Kidney glomerular epithelial cell (primary cell): Measurements from ENCODE around the gene PHF14.

ENCODE experiments used
- DNase-seq: peaks from one replicate; lab custom pipeline; 2025; lab: John Stamatoyannopoulos, UW

Gene PHF14

GRCh38 chr7:11104578-11104977, 130.9 kb downstream of the PHF14 start:
- DNase-seq: no peak

DNA sequence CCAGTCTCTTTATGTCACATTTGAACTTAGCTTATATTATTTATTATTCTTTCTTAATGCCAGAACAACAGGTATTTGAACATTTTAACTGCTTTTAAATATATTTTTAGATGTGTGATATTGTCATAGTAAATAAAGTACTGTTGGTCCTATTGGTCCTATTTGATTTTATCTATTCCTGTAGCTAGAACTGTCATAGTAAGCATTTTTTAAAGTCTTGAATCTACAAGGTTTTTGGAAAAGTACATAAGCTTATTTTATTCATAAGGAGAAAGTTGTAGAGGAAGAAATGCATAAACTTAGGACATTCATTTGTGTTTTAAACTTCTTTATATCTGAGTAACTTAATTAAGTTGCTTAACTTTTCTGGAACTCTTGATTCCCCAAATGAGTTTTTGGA, 136.0 kb downstream of the PHF14 start:
- no peak for DNase-seq

DNA sequence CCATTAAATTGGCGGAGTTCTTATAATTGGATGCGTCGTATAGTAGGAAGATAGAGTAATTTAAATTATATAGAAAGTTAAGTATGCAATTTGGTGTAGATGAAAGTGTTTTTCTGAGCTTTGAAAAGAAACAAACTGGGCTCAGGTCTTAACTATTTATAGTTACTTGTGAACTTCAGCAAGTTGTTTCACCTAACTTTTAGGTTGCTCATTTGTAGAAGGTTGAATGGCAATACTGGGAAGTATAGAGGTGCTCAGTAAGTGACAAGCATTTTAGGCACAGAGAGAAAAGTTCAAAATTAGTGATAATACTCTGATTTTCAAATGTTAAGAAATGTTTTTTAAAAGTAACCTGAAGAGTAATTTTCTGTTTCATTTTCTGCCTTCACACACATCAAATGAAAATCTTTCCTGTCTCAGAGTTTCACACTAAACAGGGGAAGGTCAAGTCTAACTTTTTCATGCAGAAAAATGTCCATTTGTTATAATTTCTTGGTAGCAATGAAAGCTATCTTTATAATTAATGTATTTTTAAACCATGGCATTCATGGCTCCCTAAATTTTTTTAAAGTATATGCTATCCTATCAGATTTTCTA, 146.5 kb downstream of the PHF14 start:
- DNase-seq: no peak

DNA sequence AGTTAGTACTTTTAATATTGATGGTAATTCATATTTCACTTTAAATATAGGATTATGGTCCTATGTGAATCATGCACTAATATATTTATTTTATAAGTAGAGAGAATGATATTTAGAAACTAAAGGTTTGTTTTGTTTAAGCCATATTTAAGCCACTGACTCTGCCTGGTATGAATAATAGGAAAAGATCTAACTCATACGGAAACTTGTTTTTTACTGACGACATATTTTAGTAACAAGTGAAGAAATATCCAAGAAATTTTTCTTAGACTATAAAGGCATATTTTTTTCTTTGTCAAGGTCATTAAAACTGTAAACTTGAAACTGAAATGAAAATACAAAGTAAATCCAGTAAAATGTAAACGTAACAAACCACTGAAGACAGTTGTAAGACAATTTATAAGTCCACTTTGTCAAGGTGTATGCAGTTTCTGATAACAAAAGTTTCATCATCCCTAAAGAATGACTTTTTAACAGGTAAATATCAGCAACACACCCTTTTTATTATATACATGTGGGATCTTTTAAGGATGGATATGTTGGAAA, 147.1 kb downstream of the PHF14 start:
- no peak for DNase-seq

DNA sequence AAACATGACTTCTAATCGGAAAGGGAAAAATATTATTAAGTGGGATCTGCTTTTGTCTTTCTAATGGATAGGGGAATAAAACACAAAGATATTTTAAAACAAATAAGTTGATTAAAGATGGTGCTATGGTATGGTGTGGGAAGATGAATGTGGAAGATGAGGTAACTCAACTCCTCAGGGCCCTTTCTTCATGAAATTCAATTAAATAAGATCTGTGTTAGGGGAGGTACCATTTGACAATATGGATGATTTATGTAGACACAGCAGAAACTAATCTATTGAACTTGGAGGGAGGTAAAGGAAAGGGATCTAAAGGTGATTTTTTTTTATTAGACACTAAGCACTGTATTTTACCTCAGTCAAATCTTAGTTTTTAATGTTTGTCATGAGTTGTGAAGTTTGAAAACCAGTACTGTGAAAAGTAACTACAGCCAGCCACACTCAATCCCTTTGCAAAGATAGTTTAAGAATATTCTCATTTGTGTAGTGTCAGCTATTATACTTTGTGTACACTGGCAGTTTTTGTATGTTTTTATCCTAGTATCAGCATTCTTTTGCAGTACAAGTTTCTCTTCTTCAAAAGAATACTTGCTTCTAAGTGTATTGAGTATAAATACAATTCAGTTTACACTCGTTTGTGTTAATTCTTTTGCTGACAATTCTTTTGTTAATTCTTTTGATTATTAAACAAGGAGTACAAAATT, 151.3 kb downstream of the PHF14 start:
- DNase-seq: no peak

GRCh38 chr7:11127114-11127785, 153.6 kb downstream of the PHF14 start:
- no peak for DNase-seq

- DNase-seq: no peak
These were observed 154.3 kb downstream of the PHF14 start for GRCh38 chr7:11127988-11128387.

DNA sequence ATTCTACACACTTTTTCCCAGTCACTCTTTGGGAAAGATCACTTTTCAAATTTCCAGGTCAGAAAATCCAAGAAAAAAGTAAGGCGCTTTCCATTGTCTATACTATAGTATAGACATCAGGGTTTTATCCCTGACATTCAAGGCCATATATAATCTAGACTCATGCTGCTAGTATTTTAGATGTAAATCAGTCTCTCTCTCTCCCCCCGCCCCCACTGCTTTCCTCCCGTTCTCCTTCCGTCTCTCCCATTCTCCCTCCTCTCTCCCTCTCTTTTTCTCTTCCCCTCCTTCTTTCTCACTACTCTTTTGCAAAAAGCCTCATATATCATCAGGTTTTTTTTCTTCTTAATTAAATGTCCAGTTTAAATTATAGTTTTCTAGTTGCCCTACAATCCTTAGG, 154.8 kb downstream of the PHF14 start:
- DNase-seq: no peak

DNA sequence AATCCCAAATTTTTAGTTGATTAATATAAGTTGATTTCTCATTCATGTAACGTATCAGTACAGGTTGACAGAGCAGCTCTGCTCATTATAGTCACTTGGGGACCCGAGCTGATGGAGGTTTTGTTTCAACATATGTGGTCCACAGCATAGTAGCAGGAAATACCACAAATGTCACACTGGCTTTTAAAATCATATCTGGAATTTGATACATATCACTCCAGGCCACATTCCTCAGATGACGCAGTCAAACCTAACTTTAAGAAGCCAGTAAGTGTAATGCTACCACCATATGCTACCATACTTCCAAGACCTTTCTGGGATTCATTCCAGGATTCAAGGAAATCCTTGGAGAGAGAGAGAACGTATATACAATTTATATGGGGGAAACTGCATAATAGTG, 156.3 kb downstream of the PHF14 start:
- DNase-seq: no peak

GRCh38 chr7:11130601-11131000, 156.9 kb downstream of the PHF14 start:
- DNase-seq: no peak

GRCh38 chr7:11133436-11133959, 159.8 kb downstream of the PHF14 start:
- DNase-seq: no peak

DNA sequence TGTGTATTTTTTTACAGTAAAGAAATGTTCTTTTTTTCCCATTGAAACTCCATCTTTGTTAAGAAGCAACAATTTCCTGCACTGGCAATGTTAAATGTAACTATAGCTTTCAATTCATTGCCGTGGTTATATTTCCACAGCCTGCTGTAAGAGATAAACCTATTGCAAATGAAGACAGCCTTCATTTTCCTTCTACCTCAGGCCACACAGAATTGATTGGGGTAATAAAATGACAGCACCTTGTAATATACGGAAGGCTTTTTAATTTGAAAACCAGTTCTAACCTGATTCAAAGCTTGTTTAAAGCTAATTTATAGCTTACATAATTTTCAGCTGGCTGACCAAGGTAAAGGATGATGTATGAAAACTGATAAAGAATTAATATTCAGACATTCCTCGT, 161.9 kb downstream of the PHF14 start:
- DNase-seq: no peak

DNA sequence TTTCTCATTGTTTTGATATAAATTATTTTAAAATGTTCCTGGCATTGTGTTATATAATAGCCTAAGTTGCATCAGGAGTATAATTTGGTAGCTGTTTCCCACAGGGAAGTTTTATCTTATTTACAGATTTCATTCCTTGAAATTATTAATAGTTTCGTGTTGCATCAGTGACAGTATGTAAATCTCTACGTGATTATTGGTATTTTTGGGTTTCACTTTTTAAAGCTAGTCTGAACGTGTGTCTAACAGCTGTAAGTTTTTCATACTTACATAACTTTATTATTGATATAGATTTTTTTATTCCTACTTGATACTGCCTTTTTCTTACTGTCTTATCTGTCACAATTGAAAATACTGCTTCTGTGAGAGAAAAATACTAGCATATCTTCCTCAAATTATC, 167.9 kb downstream of the PHF14 start:
- DNase-seq: no peak

DNA sequence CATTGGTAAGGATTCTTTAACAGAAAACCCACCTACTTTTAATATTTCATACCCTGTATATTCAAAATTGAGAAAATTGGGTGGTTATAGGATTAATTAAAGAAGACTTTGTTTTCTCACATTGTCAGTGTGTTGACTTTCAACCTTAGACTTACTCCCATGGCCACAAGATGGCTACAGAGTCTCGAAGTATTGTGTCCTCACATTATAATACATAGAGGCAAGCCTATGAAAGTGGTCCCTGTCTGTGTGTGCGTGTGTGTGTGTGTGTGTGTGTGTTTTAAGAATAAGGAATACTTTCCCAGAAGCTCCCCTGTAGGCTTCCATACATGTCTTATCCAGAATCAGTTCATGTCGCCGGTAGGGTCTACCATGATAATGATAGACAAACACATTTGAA, 180.0 kb downstream of the PHF14 start:
- DNase-seq: no peak

DNA sequence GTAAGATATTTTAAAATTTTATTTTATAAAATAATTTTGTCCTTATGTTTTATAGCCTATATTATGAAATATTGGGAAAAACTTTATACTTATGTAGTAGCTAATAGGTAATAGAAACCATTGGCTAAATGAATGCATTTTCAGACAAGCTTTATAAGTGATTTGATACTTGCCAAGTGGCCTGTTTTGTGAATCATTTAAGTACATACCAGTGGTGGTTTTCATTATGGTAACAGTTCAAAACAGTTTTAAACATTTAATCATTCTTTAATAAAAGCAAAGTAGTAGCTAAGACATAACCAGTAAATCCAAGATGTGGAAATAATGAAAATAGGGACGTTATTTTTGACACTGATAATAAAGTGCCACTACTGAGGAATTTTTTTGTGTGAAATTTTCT, 182.2 kb downstream of the PHF14 start:
- DNase-seq: no peak

GRCh38 chr7:11161499-11161898, 187.8 kb downstream of the PHF14 start:
- no peak for DNase-seq

DNA sequence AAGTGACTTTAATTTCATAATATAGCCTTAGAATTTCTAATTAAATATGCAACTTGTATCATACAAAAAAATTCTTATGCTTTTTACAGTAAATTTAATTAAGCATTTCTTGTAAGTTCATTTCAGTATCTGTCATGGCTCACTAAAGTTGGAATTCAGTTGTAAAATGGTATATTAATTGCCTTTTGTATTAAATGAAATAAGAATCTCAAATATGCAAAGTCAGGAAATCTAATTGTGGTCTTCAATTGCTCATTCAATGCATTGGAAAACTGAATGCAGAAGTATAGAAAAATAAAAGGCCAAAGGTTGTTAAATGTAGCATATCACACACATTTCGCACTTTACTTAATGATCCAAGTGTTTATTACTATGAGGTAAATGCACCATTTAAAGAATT, 189.5 kb downstream of the PHF14 start:
- DNase-seq: no peak

DNA sequence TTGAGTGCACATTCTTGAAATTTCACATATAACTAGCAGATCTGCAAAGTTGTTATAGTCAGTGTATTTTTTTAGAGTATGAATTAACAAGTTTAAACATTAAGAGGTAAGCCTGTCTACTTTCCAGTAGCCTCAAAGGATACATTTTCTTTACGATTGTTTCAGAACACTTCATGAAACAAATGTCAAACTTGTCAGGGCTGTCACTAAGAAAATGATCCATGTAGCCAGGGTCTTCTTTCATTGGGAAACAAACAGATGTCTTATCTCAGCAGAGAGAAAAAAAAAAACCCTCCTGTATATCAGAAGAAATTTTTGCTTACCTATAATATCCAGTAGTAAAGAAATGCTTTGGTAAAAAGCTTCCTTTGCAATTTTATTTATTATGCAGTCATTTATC, 192.4 kb downstream of the PHF14 start:
- DNase-seq: no peak

DNA sequence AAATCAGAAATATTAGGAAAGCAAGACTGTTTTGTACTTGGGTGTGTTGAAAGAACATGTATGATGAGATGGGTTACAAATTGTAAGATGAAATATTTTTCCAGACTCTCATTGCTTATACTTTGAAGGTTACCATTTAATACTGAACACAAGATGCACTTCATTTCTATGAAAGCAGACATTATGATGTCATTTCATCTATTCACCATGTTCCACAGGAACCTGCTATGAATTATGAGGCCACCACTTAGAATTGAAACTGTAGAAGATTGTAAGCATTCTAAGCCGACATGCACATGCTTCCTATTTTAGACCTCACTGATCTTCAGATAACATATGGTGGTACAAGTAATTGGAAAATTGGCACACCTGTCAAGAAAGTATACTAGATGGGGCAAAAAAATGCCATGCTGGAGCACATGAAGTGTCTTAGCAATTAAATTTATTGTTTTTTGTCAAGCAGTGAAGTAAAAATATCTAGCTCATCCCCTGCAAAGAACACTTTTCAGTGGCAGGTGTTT, 195.0 kb downstream of the PHF14 start:
- DNase-seq: no peak

DNA sequence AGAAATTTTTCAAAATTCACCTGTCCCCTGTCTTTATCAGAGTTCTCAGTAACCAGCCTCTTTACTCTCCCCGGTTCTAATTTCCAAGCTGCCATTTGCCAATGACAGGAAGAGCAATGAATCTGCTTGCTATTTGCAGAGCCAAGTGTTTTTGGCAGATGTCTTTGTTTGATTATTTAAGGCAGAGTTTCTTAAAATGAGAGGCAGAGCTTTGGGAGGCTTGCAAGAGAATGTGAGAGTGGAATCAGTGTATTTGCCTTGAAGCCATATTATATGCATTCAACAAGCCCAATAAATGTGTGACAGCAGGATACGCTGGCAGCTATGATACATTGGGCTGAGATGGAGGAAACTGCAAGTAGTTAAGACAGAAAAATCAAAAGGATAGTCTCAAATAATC, 196.5 kb downstream of the PHF14 start:
- no peak for DNase-seq

- no peak for DNase-seq
These were observed 197.3 kb downstream of the PHF14 start for GRCh38 chr7:11170863-11171568.

GRCh38 chr7:11171569-11172192, 198.0 kb downstream of the PHF14 start:
- DNase-seq: no peak
